HepG2 (cell line): Measurements from ENCODE around the gene ISCU. TPM values are rescaled to one million over a fixed set of nuclear protein-coding genes. Genes with fewer than 3 reads are reported as not detected.

Experiments
- EZH2 ChIP-seq: conservative IDR thresholded peaks from 2 replicates; pipeline ENCODE4 v1.6.1; 2012; ENCODE audit warnings: mild to moderate bottlenecking, low read depth, low read length, moderate library complexity
- IRF1 ChIP-seq: sonication (generic); formaldehyde crosslinking; IDR thresholded peaks from 2 replicates; pipeline ENCODE4 v1.4.0; 2020; ENCODE audit warnings: low read depth, mild to moderate bottlenecking, missing genetic modification reagents
- KLF6 ChIP-seq: IDR thresholded peaks from 2 replicates; pipeline ENCODE4 v1.8.0; 2016; ENCODE audit warnings: missing biosample characterization, missing genetic modification reagents
- SOX13 ChIP-seq, 3 experiments: fragments of 450-650 bp in 1 of 3; sonication (generic) in 1 of 3; formaldehyde crosslinking in 1 of 3; IDR thresholded peaks in 2 of 3; conservative IDR thresholded peaks in 1 of 3; 2 replicates each; pipeline versions ENCODE4 v1.5.0 to v1.6.1; 2016 to 2020; ENCODE audit warnings: antibody characterized with exemption in 1 of 3, mild to moderate bottlenecking in 1 of 3, missing compliant biosample characterization in 1 of 3, missing genetic modification reagents in 1 of 3, moderate library complexity in 1 of 3
- SP5 ChIP-seq: IDR thresholded peaks from 2 replicates; pipeline ENCODE4 v1.6.1; 2016; ENCODE audit warnings: low read depth, borderline replicate concordance
- TEF ChIP-seq: sonication (generic); formaldehyde crosslinking; IDR thresholded peaks from 2 replicates; pipeline ENCODE4 v1.5.0; 2020; ENCODE audit warnings: missing genetic modification reagents
- U2AF1 ChIP-seq: fragments of 200-400 bp; formaldehyde crosslinking; optimal IDR thresholded peaks from 2 replicates; pipeline ENCODE3; 2017; ENCODE audit warnings: mild to moderate bottlenecking, low read depth, low read length
- ZHX2 ChIP-seq, 2 experiments: sonication (generic) in 1 of 2; formaldehyde crosslinking in 1 of 2; IDR thresholded peaks; 2 replicates each; pipeline versions ENCODE4 v1.6.1 to v1.9.0; 2014 to 2022; ENCODE audit warnings: antibody characterized with exemption in 1 of 2, borderline replicate concordance in 1 of 2, inconsistent platforms in 1 of 2, low read depth in 1 of 2, missing genetic modification reagents in 1 of 2
- ZMAT3 ChIP-seq: sonication (generic); formaldehyde crosslinking; conservative IDR thresholded peaks from 2 replicates; pipeline ENCODE4 v1.7.0; 2021; ENCODE audit warnings: missing genetic modification reagents
- ZNF160 ChIP-seq: sonication (generic); formaldehyde crosslinking; IDR thresholded peaks from 2 replicates; pipeline ENCODE4 v1.8.0; 2022; ENCODE audit warnings: mild to moderate bottlenecking, inconsistent platforms, missing genetic modification reagents
- ZNF550 ChIP-seq: sonication (generic); formaldehyde crosslinking; IDR thresholded peaks from 2 replicates; pipeline ENCODE4 v1.4.0; 2020; ENCODE audit warnings: mild to moderate bottlenecking, missing genetic modification reagents, borderline replicate concordance
- polyA plus RNA-seq, 8 experiments: library from polyadenylated mRNA; depleted of rRNA in 3 of 8; stranded (reverse) in 7 of 8; unstranded in 1 of 8; fragments of >200 nt; fragmentation: Illumina TruSeq in 4 of 8; extraction: Trizol in 4 of 8; gene quantifications; 2 replicates each; pipeline versions ENCODE4 v1.2.1 to v1.2.3, GENCODE V29; 2011 to 2016; ENCODE audit warnings: low read depth in 4 of 8, missing spikeins in 1 of 8, mixed read lengths in 1 of 8; ENCODE audit not compliant: insufficient read depth in 1 of 8
- total RNA-seq, 5 experiments: library from RNA; depleted of rRNA; stranded (reverse); fragments of >200 nt; fragmentation: Illumina TruSeq; extraction: Trizol; gene quantifications; 2 replicates each; pipeline ENCODE4 v1.2.3, GENCODE V29; 2016; ENCODE audit warnings: low read depth in 1 of 5

The ISCU gene
- total and polyA plus RNA-seq, 2 of the 13 experiments (the other 11 are each of a cell fraction or from before 2014, with no cell fraction given): 94.4 to 107 TPM

GRCh38 chr12:108614639-108615038, 52.2 kb downstream of the ISCU start (continued):
- TF ChIP-seq U2AF1 (no peak), SOX13 (IDR thresholded peaks at IDR 0.05) (no peak), SOX13 (CRISPR knock-in tag; conservative IDR thresholded peaks at IDR 0.05 in 1 of 2, IDR thresholded peaks at IDR 0.05 in 1 of 2) (no peak), EZH2 (no peak), SP5 (CRISPR knock-in tag) (no peak), ZNF160 (CRISPR knock-in tag) (no peak), ZHX2 (IDR thresholded peaks at IDR 0.05; ENCODE audit: low read depth) (no peak), ZHX2 (CRISPR knock-in tag; IDR thresholded peaks at IDR 0.05; ENCODE audit: borderline replicate concordance) (no peak), IRF1 (CRISPR knock-in tag) (no peak), TEF (CRISPR knock-in tag) (no peak), KLF6 (CRISPR knock-in tag) (no peak), ZNF550 (CRISPR knock-in tag) (no peak), ZMAT3 (no peak)
